NCI-H146 treated with DMSO at 0.1 percent for 48 hours (cell line): ENCODE measurements around the gene GOLPH3.
"Not testable (repeated sequence)": the region's sequence is repeated elsewhere in the genome, so short reads cannot be mapped to it uniquely, and the experiment has no call there.

Experiments
- DNase-seq: peaks from one replicate; lab custom pipeline; 2025; ENCODE audit not compliant: unreplicated experiment; lab: John Stamatoyannopoulos, UW

GOLPH3 gene

GRCh38 chr5:32172186-32172911, 1.8 kb downstream of the GOLPH3 start:
- DNase-seq, result not testable (repeated sequence)

DNA sequence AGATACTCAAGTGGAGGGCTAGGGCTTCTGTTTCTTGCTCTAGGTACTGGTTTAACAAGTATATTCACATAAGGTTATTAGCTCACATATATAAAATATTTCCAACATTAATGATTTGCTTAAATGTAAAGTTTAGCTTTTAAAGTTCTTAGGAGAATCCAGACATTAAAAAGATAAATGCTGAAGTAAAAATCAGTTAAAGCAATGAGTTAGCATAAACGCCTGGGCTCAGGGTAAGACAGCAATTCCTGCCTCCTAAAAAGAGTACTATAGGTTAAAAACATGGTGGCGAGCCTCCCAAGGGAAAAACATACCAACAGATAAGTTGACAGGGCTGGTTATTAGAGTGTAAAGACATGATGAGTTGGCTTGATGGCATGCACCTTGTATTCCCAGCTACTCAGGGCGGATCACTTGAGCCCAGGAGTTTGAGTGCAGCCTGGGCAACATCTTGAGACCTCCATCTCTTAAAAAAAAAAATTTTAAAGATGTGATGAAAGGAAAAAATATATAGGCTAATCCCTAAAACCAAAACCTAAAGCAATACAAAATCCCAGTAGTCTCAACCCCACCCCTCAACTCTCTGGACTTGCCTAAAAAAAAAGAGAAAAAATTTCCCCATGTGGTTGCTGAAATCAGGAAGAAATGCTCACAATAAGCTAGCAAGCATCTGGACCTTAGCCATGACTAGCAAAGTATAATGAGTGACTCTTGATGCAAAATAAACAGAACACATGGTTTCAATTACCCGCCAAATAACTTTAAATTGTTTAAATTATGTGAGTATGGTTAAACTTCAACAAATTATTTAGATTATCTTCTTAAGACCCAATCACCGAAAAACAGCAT, 3.6 kb downstream of the GOLPH3 start:
- DNase-seq, result no peak

DNA sequence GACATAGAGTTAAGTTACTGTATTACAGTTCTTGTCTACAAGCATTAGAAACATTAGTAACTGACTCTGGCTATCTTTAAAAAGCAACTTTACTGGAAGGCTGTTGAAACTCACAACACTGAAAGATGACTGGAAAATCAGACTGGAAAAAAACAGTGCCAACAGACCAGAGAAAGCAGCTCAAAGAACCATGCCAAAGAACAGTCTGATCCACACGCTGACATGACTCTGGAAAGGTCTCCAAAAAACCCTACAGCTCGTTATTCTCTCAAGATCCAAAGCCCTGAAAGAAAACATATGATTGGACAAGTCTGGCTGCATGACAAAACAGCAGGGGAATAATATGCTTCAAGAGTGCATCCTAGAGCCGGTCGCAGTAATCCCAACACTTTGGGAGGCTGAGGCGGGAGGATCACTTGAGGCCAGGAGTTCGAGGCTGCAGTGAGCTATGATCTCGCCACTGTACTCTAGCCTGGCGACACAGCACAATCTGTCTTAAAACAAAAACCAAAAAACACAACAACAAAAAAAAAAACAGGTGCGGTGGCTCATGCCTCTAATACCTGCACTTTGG, 5.6 kb downstream of the GOLPH3 start:
- DNase-seq, result no peak

GRCh38 chr5:32165597-32165996, 8.5 kb downstream of the GOLPH3 start:
- no peak for DNase-seq

GRCh38 chr5:32163785-32164184, 10.3 kb downstream of the GOLPH3 start:
- no peak for DNase-seq

DNA sequence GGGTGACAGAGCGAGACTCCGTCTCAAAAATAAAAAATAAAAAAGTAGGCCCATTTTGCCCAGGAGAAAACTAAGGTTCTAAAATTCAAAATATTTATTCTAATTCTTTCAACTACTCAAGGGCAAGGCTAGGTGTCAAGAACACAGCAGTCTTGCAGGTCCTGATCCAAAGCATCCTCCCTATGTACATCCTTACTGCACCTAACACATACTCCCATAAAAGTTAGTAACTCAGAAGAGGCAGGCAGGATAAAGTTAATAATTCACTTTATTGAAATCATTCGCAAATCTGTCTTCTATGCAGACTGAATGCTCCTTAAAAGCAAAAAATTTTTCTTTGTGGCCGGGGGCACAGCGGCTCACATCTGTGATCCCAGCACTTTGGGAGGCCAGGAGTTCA, 11.1 kb downstream of the GOLPH3 start:
- no peak for DNase-seq

- no peak for DNase-seq
Measured at GRCh38 chr5:32160228-32160627, 13.9 kb downstream of the GOLPH3 start.

DNA sequence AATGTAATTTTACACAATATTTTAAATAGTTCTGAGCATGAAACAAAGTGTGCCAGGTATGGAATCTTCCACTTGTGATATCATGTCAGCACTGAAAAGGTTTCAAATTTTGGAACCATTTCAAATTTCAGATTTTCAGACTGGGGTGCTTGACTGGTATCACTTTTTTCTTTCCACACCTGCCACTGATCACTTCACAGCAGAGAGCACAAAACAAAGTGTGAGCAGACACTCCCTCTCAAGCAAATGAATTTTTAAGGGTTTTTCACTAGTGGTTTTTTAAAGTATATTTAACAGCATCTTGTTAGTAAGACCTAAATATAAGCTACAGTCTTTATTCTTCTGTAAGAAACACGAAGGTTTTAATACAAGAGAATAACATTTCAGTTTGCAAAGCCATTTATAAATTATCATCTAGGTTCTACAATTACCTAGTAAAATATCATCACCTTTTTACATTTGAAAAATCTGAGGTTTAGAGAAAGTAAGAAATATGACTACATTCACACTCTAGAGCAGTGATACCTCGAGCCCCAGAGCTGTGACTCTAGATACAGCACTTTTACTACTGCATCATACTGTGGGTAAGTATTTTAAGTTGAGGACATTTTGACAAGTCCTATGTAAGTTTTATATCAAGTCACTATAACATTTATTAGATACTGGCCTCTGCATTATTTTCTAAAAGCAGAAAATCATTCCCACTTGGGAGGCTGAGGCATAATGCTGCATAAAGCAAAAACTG, 14.6 kb downstream of the GOLPH3 start:
- DNase-seq, result no peak

DNA sequence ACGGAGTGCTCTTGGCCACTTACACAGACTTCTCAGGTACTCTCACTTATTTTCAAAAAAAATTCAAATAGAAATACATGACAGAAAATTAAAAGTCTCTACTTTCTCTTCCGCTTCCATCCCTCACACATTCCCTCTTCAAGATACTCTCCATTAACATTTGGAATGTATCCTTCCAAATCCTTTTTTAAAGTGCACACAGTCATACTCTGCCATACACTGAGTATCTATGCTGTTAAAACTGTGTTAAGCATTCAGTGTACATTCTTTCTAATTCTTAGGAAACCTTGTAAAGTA, 15.5 kb downstream of the GOLPH3 start:
- no peak for DNase-seq

- no peak for DNase-seq
Measured at GRCh38 chr5:32157078-32157477, 17.0 kb downstream of the GOLPH3 start.

- DNase-seq, result no peak
Measured at GRCh38 chr5:32156635-32157034, 17.5 kb downstream of the GOLPH3 start.

- no peak for DNase-seq
Measured at GRCh38 chr5:32155211-32155610, 18.9 kb downstream of the GOLPH3 start.

DNA sequence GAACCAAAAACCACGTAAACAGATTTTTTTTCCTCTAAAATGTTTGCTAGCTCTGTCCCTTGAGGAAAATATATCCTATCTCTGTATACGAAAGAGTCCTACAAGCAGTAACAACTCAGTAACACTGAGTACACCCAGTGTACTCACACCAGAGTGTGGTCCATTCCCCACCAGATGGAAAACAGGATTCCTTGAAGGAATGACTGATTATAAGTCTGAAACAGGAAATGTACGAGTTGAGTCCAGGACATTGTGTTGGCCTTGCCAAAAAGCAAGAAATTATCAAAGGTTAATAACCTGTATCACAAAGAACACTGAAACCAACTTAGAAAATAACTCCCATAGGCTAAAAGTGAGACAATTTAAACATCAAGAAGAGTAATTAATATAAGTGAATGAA, 20.4 kb downstream of the GOLPH3 start:
- no peak for DNase-seq

- no peak for DNase-seq
Measured at GRCh38 chr5:32151198-32151597, 22.9 kb downstream of the GOLPH3 start.

- DNase-seq, result no peak
Measured at GRCh38 chr5:32150366-32150765, 23.8 kb downstream of the GOLPH3 start.

DNA sequence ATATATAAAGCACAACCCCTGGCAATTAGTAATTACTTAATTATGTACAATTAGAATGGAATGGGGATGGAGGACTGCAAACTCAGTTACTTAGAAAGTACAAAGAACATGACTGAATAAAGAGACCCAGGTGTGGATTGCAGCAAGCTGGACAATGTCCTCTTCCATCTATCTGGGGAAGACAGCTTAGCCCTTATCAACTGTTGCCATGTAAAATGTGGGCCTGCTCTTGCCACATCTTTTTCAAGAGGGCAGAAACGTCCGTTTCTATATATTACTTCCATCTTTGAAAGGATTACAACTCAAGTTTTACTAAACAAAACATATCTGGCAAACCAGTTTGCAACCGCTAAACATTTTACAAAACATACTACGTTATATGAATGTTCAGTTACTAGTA, 26.2 kb downstream of the GOLPH3 start:
- no peak for DNase-seq

DNA sequence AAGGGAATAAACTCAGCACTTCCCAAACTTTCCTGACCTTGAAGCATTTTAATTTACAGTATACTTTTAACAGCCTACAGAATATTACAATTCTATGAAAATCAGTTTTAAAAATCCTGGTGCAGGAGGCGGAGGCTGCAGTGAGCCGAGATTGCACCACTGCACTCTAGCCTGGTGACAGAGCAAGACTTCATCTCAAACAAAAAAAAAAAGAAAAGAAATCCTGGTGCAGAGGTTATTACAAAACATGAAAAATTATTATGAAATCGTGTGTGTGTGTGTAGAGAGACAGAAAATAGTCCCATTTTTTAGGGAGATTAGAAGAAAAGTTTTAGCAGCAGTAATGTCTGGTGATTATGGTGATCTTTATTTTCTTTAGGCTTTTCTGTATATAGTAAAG, 26.9 kb downstream of the GOLPH3 start:
- no peak for DNase-seq

GRCh38 chr5:32145378-32145777, 28.7 kb downstream of the GOLPH3 start:
- DNase-seq, result no peak

GRCh38 chr5:32144378-32145207, 29.5 kb downstream of the GOLPH3 start:
- no peak for DNase-seq

GRCh38 chr5:32143617-32144377, 30.3 kb downstream of the GOLPH3 start:
- no peak for DNase-seq
